ENCODE results near the gene KRTAP9-2.
"Not testable (repeated sequence)": the region's sequence is repeated elsewhere in the genome, so short reads cannot be mapped to it uniquely, and the experiment has no call there.

The KRTAP9-2 gene

DNA sequence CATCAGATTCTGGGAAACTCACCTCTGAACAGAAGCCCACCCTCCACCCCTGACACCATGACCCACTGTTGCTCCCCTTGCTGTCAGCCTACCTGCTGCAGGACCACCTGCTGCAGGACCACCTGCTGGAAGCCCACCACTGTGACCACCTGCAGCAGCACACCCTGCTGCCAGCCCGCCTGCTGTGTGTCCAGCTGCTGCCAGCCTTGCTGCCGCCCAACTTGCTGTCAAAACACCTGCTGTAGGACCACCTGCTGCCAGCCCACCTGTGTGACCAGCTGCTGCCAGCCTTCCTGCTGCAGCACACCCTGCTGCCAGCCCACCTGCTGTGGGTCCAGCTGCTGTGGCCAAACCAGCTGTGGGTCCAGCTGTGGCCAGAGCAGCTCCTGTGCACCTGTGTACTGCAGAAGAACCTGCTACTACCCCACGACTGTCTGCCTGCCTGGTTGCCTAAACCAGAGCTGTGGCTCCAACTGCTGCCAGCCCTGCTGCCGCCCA is at the start of gene KRTAP9-2:
TSS of gene KRTAP9-2 (plus strand) at position 51 of the 498 bp plus-strand sequence. CDS start at position 58, 7 bp downstream.
- not testable (repeated sequence) for FAIRE-seq

- no peak for FAIRE-seq
Measured at GRCh38 chr17:41176744-41177387, 49.6 kb upstream of the KRTAP9-2 start.

- no peak for FAIRE-seq
Measured at GRCh38 chr17:41177727-41178271, 48.6 kb upstream of the KRTAP9-2 start, which contains the start of gene KRTAP4-2. Gene KRTAP4-2 (minus strand): TSS chr17:41178221. CDS start chr17:41178164, 57 bp downstream.

DNA sequence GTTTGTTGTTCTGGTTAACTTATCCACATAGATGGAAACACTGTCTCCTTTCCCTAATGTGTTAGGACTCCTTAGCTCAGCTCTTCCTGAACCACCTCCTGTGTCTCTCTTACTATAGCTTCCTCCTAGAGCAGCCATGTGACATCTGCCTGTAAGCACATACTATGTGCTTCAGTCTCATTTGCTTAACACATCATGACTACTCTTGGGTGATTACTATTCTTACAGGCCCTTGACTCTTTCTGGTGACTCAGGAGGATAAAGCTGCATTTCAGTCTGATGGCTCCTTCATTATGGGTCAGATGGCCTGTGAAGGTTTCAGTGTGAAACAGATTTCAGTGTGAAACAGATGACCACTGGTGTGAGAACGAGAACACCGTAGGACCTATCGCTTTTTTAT is 48.1 kb upstream of the KRTAP9-2 start:
- FAIRE-seq: no peak

GRCh38 chr17:41178843-41179616 is 47.4 kb upstream of the KRTAP9-2 start:
- no peak for FAIRE-seq

DNA sequence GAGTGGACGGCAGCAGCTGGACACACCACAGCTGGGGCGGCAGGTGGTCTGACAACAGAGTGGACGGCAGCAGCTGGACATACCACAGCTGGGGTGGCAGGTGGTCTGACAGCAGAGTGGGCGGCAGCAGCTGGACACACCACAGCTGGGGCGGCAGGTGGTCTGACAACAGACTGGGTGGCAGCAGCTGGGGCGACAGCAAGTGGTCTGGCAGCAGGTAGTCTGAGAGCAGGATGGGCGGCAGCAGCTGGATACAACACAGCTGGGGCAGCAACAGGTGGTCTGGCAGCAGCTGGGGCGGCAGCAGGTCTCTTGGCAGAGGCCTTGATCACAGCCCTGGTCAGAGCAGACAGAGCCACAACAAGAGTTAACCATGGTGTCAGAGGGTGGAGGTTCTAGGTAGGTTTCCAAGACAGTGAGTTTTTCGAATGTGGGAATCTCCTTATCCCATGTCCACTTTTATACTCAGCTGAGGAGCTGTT is 41.9 kb upstream of the KRTAP9-2 start, which contains the start of gene KRTAP4-1:
TSS of gene KRTAP4-1 (minus strand) at position 432 of the 482 bp plus-strand sequence. CDS start at position 375, 57 bp downstream.
- FAIRE-seq: no peak

GRCh38 chr17:41185001-41185400 is 41.4 kb upstream of the KRTAP9-2 start:
- FAIRE-seq: no peak

DNA sequence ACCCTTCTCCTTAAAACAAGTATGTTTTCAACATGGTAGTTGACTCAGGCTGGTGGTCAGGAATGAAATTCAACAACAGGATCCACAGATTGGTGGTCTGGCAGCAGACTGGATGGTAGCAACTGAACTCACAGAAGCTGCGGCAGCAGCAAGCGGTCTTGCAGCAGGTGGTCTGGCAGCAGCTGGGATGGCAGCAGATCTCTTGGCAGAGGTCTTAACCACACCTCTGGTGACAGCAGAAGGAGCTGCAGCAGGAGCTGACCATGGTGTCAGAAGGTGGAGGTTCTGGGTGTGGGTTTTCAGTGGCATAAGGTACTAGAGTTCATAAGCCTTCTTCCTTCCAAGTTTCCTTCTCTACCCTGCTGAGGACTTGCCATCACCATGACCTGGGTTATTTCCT is 39.6 kb upstream of the KRTAP9-2 start:
- FAIRE-seq: no peak

DNA sequence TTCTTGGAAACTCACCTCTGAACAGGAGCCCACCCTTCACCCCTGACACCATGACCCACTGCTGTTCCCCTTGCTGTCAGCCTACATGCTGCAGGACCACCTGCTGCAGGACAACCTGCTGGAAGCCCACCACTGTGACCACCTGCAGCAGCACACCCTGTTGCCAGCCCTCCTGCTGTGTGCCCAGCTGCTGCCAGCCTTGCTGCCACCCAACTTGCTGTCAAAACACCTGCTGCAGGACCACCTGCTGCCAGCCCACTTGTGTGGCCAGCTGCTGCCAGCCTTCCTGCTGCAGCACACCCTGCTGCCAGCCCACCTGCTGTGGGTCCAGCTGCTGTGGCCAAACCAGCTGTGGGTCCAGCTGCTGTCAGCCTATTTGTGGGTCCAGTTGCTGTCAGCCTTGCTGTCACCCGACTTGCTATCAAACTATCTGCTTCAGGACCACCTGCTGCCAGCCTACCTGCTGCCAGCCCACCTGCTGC is 36.6 kb upstream of the KRTAP9-2 start, which contains the start of gene KRTAP9-1:
TSS of gene KRTAP9-1 (plus strand) at position 51 of the 482 bp plus-strand sequence. CDS start at position 51, 0 bp downstream.
- not testable (repeated sequence) for FAIRE-seq

GRCh38 chr17:41190328-41190727 is 36.1 kb upstream of the KRTAP9-2 start:
- no peak for FAIRE-seq

GRCh38 chr17:41196068-41196467 is 30.4 kb upstream of the KRTAP9-2 start:
- no peak for FAIRE-seq

GRCh38 chr17:41199421-41200078 is 26.9 kb upstream of the KRTAP9-2 start:
- no peak for FAIRE-seq

GRCh38 chr17:41211845-41212466 is 14.5 kb upstream of the KRTAP9-2 start:
- FAIRE-seq: no peak

DNA sequence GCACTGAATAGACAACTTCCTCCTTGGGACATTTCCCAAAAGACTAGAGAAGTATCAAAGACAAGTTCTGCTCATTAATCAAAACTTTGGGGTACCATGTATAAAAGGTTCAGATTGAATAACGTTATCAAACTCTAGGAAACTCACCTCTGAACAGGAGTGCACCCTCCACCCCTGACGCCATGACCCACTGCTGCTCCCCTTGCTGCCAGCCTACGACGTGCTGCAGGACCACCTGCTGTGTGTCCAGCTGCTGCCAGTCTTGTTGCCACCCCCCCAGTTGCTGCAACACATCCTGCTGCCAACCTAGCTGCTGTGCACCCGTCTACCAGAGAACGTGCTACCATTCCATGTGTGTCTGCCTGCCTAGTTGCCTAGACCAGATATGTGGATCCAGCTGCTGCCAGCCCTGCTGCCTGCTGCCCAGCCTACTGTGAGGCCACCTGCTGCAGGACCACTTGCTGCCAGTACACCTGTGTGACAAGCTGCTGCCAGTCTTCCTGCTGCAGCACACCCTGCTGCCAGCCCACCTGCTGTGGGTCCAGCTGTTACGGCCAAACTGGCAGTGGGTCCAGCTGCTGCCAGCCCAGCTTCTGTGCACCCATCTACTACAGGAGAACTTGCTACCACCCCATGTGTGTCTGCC is 13.8 kb upstream of the KRTAP9-2 start:
- no peak for FAIRE-seq

DNA sequence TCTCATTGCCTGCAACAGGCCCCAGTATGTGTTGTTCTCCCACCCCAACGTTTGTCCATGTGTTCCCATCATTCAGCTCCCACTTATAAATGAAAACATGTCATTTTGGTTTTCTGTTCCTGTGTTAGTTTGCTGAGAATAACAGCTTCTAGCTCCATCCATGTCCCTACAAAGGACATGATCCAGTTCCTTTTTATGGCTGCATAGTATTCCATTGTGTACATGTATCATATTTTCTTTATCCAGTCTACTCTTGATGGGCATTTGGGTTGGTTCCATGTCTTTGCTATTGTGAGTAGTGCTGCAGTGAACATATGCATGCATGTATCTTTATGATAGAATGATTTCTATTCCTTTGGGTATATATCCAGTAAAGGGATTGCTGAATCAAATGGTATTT is 10.8 kb upstream of the KRTAP9-2 start:
- FAIRE-seq: no peak

GRCh38 chr17:41223821-41224220 is 2.6 kb upstream of the KRTAP9-2 start:
- FAIRE-seq: no peak

GRCh38 chr17:41226051-41226450 is 397 bp upstream of the KRTAP9-2 start:
- no peak for FAIRE-seq

- no peak for FAIRE-seq
Measured at GRCh38 chr17:41230094-41230493, 3.6 kb downstream of the KRTAP9-2 start.

DNA sequence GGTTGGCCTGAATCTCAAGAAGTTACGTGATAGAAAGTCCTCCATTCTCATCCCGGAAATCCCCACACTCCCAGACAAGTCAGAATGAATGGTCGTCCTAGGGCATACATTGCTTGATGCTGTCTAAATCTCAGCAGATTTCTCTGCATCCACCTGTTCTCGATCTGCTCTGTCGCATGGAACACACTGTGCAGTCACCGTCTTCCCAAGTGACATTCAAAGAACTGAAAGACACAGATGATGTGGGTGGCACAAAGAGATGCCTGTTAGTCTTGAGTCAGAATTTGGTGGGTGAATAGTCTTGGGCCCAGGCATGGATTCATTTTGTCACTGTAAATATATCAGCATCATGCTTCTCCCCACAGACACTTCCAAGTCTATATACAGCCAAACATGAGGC is 5.3 kb downstream of the KRTAP9-2 start:
- FAIRE-seq: no peak

GRCh38 chr17:41232399-41233105 is 6.1 kb downstream of the KRTAP9-2 start, which contains the start of gene KRTAP9-3:
Gene KRTAP9-3 (plus strand): TSS chr17:41232449. CDS start chr17:41232502, 53 bp downstream.
- not testable (repeated sequence) for FAIRE-seq

DNA sequence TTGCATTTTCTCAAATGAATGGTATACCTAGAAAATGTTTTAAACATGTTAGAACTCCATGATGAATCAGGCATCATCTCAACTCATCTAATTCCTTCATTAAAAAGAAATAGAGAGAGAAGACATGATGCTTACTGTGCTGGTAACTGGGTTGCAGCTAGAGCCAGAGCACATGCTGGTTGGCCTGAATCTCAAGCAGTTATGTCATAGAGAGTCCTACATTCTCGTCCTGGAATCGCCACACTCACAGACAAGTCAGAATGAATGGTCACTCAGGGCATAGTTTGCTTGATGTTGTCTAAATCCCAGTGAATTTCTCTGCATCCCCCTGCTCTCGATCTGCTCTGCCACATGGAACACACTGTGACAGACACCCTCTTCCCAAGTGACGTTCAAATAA is 10.7 kb downstream of the KRTAP9-2 start:
- FAIRE-seq: not testable (repeated sequence)

Measured in colon (tissue), 2 donors.